Stimulated activated CD4-positive, alpha-beta T cell treated with anti-CD3 and anti-CD28 coated beads, Interleukin-4, amount 100 ng/mL, for 4 hours (primary cell): ENCODE results near the gene CDH26.

Experiments used
- DNase-seq, 2 experiments: peaks; one replicate each; pipeline ENCODE4 v3.0.0-alpha.2; 2020

The CDH26 gene

GRCh38 chr20:59988141-59988540, 29.9 kb downstream of the CDH26 start:
- DNase-seq: no peak

DNA sequence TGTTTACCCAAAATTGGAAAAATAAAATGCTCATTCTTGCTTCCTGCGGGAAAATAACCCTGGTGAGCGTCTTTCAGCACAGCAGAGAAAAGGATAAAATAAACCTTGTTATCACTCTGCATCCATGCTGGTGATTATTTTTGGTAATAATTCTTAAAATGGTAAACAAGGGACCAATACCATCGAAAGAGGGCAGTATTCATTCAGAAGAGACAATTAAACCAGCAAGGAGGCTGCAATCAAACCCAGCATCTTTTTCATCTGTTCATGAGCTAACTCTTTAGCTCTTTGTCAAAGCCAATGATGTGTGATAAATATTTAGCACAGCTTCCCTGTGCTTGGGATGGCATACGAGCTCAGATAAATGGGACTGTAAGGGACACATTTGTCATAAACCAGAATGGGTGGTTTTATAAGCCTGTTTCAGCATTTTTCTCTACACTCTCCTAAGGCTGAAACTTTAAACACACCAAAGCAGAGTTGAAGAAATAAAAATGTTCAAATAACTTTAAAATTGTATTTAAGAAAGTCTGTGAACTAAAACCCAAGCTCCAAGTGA, 34.4 kb downstream of the CDH26 start:
- DNase-seq: no peak

- no peak for DNase-seq
Observed at GRCh38 chr20:59993736-59994430, 35.7 kb downstream of the CDH26 start.

- no peak for DNase-seq
Observed at GRCh38 chr20:59994697-59995122, 36.5 kb downstream of the CDH26 start.

DNA sequence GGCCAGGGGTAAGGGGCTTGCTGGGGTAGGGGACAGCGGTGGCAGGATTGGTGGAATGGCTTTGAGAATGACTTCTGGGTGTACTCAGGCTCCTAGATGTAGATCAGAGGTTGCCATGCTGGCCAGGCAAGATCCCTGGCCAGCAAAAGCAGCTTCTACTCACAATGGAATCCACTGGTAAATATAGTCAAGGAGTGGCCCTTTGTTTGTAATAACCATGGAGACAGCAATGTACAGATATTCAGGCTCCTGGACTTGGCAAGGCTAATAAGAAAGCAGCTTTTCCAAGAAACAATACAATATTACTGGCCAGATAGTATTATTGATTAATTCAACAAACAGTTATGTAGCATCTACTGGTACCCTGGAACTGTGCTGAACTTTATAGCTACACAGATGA, 37.9 kb downstream of the CDH26 start:
- no peak for DNase-seq

DNA sequence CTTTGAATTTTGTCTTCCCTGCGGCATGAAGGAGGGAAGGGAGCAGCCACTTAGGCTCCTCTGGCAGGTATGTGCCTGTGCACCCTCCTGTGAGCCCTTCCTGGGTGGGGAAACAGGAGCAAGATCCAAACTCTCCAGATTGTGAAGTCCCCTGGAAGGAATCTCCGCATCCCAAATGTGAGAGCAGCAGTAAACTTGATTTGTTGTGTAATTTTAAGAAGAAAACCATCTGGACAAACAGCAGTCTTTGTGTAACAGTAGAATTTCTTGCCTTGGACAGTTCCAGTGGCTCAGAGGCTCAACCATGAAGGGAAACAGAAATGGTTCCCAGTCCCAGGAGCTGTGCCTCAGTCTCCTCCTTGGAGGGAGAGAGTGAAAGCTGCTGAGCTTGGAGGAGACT, 39.7 kb downstream of the CDH26 start:
- no peak for DNase-seq

DNA sequence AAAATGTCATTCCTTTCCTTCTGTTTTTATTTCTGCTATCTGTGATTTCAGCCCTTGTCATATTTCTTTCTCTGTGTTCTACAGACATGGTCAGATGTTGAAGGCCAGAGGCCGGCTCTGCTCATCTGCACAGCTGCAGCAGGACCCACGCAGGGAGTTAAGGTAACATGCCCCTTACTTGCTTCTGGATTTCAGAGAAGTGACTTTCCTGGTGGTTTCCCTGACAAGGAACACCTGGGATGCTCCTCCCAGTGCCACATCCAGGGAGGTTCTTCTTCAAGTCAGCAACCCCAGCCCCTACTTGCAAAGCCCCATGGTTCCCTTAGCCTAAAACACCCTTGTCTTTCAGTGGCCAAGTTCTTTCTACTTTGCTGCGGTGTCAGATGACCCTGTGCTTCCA, 41.3 kb downstream of the CDH26 start:
- no peak for DNase-seq

DNA sequence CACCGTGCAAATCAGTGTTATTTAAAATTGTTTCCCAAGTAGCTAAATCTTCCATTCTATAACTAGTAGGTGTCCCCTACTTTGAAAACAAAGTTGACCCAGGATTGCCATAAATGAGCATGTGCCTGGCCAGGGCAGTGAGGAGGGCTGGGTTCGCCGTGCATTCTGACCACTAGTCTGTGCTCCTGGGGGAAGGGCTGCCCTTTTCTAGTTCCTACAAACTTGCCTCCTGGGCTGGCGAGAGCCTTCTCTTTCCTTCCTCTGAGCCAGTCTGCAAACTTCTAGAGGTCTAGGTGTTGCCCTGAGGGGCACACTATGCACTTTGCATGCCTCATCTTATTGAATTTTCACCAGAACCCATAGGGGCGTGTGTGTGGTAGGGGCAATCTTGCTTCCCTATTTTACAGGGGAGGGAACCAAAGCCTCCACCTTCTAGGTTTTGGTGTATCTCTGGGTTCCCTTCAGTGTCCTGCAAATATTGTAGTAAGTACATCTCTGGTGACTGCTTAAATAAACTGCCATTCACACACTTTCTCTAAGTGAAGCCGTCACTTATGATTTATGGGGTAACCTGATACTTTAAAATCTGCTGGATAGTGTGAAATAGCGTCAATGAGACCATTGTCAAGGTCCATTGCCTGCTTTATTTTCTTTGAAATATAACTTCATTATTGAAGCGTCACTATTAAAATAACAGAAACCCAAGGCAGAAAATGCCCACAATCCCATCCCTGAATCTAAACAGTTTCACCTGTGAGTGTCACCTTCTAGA, 42.2 kb downstream of the CDH26 start:
- no peak for DNase-seq

DNA sequence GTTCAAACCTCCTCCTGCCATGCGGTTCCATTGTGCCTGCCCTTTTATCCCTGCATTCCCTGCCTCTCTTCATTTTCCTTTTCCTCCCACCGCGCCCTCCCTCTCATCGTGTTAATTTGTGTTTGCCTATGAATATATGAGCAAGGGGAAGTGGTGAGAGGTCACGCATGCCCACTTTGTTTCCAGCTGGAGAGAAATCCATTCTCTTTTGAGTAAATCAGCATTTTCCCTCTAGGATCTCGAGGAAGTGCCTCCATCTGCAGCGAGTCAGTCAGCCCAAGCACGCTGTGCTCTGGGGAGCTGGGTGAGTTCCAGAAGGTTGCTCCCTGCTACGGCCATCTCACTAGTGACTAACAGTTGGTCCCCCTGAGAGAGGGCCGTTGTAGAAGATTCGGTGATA, 42.9 kb downstream of the CDH26 start:
- DNase-seq: no peak

DNA sequence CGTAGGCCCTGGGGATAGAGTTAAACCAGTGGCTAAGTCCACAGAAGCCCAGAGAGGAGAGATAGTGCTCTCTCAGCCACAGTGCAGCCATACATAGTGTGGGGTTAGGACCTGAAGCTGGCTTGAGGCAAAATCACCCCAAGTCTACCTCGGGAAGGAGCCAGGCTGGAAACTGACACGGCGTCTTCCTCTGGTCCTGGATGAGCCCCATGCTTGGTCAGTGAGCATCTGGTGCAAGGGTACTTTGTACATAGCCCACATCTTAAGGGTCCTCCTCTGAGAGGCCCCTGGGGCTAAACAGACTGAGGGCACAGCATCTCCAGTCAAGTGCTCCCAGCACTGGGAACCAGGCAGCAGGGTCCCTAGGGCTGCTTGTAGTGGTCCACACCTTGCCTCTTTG, 45.6 kb downstream of the CDH26 start:
- DNase-seq: no peak

GRCh38 chr20:60006261-60006660, 48.0 kb downstream of the CDH26 start:
- DNase-seq: no peak

DNA sequence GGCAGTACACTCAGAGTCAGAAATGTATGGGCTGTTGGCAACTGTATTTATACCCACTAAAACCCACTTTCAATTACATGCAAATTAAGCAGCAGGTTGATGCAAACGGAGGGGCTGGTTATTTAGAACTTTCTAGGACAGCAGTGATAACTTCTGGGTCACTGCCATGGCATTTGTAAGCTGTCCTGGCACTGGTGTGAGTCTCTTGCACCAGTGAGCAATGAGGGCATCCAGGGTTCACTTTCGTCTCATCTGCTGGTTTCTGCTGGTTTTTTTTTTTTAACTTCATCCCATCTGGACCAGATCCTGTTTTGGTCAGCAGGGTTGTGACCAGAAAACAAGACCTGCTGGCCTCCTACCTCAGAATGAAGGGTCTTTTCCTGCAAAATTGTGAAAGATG, 49.2 kb downstream of the CDH26 start:
- DNase-seq: no peak

- DNase-seq: no peak
Observed at GRCh38 chr20:60008130-60008808, 50.0 kb downstream of the CDH26 start.

DNA sequence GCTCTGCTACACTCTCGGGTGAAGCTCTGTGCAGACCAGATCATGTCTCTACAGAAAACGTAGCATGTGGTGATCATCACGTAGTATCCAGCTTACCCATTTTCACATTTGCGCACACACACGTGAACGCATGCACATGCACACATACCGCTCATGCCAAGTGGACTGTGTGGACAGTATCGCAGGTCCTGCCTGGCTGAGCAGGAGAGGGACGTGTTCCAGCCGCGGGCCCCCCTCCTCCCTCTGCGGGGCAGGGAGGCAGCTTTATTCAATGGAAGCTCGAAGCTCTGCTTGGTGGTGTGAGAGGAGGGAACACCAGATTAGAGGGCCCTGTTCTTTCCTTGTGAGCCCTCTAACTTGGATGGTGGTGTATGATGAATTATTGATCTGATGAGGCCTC, 51.1 kb downstream of the CDH26 start:
- DNase-seq: no peak

DNA sequence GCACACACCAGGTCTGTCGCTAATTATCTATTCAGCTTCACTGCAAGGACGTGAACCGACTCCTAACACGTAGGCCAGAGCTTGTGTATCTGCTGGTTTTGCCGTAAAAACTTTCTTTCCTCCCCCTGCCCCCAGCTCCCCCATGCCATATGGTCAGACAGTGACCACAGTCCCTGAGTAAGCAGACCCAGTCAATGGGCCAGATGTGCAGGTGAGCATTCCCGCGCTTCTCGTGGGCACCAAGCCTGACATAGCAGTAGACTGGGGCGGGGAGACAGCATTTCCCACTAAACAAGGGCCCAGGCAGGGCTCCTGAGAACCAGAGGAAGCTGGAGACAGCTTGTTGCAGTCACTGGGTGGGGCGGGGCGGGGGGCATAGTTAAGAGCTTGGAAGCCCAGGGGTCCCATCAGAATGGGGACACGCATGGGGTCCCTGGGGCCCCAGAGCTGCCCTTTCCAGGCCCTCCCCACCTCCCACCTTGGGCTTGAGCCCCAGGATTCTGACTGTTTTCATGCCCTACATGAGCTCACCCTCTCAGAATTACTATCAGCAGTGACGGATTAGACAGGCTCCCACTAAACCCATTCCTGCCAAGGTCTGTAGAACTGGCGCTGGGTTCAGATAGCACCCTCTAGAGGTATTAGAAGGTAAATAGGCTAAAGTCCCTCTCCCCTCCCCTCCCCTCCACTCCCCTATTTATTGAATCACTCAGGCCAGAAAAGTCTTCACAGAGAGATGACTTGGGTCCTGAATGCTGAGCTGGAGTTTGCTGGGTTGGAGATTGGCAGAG, 51.8 kb downstream of the CDH26 start:
- no peak for DNase-seq

GRCh38 chr20:60010689-60011458, 52.7 kb downstream of the CDH26 start:
- DNase-seq: no peak

DNA sequence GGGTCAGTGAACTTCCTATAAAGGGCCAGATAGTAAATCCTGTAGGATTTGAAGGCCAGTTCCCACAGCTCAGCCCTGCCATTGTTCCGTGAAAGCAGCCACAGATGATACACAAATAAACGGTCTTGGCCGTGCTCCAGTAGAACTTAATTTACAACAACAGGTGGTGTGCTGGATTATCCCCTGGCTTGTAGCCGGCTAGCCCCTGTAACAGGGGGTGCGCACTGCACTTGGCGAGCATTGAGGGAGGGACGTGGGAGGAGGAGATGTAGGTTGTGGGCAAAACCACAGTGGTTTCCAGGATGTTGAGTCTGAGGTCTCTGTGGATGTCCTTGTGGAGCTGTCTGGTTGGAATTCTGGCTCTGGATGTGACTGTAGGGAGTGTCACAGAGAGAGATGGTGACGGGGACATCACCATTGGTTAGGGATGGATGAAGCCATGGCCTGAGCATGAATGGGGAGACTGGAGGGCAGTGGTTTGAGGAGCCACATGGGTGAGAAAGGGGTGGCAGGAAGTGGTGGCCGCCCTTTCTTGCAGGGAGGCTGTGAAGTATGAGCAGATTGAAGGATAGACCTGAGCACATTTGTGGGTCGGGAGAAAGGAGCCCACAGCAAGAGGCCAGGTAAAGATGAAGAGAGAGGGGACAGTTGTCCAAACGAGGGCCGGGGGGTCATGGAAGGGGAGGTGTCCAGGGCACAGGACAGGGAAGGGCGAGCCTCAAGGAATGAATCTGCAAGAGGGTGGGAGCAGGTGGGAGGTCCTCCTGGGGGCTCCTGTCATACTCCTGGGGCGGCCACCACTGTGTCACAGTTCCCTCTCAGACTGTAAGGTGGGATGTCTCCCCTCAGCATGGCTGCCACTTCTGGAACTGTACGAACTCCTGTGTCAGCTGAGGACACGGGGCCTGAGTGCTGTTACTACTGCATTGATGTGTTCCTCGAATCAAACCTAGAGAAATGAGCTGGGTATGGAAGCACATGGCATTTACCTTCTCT, 53.6 kb downstream of the CDH26 start:
- no peak for DNase-seq

- no peak for DNase-seq
Observed at GRCh38 chr20:60013296-60014139, 55.3 kb downstream of the CDH26 start.

DNA sequence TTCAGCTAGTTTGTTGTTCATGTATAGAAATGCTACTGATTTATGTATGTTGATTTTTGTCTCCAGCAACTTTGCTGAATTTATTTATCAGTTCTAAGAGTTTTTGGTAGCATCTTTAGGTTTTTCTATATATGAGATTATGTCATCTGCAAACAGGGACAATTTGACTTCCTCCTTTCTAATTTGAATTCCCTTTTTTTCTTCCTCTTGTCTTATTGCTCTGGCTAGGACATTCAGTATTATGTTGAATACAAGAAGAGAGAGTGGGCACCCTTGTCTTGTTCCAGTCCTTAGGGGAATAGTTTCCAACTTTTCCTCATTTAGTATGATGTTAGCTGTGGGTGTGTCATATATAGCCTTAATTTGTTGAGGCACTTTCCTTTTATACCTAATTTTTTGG, 58.2 kb downstream of the CDH26 start:
- no peak for DNase-seq

DNA sequence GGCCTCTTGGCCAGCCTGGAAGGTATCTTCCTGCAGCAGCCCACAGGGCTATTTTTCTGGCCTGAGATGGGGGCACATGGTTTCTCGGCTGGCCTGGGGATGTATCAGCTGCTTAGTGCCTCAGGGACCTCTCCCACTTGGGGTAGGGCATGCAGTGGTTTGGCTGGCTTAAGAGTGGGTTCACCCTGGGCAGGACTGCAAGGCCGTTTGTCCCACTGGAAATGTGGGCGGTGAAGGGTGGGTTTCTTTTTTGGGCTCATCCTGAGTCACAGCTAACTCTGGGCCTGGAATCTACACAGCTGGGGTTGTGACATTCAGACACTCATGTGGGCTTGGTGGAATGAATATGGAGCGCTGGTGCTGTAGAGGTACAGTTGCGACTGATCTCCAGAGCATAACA, 62.0 kb downstream of the CDH26 start:
- no peak for DNase-seq
